NCI-H774 (cell line): ENCODE results near the gene TAS1R1.

ENCODE experiments used
- DNase-seq: peaks from one replicate; lab custom pipeline; 2025; lab: John Stamatoyannopoulos, UW

Gene TAS1R1

DNA sequence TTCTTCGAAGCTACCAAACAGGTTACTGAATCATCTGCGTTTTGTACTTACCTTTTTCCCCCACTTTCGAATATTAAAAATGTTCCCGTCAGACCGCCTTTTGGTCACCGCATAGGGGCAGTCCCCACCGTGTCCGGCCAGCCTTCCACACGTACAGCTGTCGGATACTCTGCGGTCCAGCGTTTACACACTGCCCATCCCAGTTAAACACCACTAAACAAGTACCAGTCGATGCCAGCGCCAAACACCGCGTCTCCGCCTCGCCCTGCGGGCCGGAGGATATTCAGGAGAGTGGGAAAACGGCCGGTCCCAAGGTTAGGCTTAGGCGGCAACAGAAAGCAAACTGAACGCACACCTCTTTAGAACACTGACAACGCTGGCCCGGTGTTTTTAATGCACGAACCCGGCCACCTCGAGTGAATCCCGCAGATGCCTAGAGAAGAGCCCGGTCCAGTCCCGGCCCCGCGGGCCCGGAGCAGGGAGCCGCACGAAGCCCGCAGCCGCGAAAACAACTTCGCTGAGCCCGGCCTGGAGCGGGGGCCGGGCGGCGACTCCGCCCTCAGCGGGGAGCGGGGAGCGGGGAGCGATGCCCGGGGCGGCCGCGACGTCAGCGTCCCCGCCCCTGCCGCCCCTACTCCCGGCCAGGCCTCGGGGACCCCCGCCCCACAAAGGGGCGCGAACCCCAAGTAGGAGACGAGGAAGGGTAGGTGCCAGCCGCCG, 57.7 kb downstream of the TAS1R1 start:
- peak; percentile 53 for DNase-seq

DNA sequence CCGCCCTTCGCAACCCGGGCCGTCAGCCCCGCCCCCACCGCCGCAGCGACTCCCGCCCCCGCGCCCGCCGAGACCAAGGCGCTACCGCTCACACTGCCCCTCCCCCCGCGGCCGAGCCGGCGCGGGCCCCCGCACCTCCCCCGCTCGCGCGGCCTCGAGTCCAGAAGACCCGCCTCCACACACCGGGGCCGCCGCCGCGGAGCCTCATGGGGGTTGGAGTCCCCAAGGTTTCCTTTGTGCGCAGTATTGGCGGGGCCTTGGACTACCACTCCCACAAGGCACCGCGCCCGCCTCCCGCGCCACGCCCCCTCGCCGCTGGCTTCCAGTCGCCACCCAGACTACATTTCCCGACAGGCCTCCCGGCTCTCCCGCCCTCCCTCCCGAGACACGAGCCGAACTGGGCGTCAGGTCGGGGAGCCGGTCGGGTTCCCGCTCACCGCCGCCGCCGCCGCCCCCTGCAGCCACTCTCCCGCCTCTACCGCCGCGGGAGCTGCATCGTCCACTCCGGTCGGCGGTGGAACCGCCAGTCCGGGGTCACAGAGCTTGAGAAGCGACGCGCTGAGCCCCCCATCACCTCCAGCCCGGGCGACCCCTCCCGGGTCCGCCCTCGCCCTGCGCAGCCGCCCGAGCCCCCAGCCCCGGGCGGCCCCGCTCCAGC, 58.4 kb downstream of the TAS1R1 start, which contains the start of gene PHF13:
PHF13 (plus strand) TSS at position 371 of the 658 bp plus-strand sequence. CDS start 336 bp downstream, outside the sequence.
- peak; percentile 90 for DNase-seq

DNA sequence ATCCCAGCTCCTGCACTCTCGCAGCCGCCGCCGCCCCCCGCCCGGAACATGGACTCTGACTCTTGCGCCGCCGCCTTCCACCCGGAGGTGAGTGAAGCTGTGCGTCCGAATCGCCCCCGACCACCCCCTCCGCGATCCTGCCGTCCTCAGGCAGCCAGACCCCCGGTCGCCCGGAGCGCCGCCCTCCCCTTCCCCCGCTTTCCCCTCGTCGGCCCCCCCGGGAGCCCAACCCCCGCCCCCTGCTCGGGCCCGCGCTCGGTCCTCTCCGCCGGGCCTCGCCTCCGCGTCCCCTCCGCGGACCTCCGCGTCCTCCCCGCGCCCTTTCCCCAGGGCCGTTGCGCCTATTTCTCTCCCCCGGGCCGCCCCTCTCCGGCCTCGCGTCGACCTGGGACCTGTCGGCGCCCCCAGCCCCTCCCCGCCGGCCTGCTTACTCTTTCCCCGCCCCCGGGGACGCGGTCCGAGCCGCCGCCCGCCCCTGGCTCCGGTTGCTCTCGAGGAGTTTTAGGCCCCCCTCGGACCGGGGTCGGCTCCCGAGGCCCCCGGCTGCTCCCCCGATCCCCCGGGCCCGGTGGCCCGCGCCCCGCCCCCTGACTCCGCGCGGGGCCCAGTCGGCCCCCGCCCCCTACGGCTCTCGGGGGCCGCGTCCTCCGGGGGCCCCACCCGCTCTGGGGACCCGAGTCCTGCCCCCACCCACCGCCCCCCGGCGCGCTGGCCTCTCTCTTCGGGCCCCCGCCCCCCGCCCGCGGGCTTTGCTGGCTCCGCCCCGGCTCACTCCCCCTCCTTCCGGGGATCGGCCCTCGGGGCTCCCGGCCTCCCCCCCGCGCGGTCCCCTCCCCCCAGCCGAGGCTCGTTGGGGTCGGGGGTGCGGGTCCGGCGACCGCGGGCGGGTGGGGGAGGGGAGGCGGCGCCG, 59.2 kb downstream of the TAS1R1 start:
- DNase-seq: no peak

DNA sequence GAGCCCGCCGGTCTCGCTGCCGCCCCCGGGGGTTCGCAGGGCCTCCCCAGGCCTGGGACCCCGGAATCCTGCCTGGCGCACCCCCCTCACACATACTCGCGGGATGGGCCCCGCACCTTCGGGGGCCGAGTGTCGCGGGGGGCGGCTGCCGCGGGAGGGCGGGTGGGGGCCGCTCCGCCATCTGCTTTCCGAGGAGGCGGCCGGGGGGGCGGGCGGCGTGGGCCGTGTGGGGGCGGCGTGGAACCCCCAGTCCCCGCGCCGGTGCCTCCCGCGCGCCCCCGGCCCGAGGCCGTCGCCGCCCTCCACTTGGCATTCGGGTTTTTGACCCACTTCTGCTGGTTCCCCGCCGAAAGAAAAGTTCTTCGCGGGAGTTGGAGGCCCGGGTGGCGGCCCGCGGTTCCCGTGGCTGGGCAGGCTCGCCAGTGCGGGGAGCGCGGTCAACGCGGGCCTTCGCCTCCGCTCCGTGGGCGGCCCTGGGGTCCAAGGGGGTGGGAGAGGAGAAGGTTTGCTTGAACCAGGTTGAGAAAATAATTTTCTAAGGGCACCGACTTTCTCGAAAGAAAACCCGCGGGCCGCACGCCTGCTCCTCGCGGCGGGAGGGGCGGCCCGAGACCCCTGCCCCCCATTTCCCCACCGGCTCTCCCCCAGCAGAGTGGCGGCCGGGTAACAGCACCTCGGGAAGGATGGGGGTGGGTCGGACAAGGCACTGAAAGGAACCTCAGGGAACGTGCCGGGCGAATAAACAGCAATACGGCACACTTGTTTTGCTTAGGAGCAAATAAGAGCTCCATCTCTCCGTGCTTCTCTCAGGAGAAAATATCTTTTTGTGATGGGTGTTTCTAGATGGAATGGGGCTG, 60.0 kb downstream of the TAS1R1 start:
- no peak for DNase-seq

DNA sequence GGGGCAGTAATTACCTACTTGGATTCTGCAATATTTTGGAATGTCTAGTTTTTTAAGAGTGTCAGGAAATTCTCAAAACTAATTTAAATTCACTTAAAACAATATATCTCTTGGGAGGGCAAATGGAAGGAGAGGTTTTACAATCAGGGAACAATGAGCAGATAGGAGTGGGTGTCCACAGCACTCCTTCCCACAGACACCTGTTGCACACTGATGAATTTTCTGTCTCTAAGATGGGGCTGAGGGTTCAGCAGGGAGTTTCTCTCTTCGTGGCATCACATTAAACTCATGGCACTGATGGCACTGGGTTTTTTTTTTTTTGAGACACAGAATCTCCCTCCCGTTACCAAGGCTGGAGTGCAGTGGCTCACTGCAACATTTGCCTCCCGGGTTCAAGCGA, 63.9 kb downstream of the TAS1R1 start:
- DNase-seq: no peak

DNA sequence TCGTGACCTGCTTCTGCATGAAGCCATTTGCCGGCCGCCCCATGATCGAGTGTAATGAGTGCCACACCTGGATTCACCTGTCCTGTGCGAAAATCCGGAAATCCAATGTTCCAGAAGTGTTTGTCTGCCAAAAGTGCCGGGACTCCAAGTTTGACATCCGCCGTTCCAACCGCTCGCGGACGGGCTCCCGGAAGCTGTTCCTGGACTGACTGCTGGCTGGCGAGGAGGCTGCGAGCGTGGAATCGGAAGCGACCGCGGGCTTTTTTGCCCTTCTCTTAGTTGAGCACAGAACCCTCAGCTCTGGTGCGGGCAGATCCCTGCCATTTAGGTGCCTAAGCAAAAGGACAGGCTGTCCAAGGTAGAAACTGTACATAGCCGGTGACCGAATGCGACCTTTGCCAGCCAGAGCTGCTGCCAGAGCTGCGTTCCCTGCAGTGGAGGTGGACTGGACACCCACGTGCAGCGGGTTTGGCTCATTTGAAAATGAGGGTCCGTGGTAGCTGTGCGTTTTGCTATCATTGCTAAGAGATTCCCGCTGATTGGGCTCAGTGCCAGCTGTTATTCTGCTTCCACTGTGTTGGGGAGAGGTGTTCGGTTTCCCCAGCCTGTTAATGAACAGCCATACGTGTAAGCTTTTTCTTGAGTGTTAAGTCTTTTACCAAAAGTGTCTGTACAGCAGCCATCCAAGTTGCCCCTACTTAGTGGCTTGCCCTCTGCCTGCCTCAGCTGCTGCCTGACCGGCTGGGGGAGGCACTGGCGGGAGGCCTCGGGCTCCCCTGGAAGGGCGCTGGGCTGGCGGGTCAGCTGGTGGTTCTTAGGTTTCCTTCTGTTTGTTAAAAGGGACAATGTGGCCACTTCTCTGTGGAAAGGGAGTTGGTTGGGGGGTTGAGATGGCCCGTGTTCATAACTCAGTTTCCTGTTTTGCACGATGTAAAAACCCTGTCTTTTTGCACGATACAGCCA, 66.6 kb downstream of the TAS1R1 start:
- no peak for DNase-seq

DNA sequence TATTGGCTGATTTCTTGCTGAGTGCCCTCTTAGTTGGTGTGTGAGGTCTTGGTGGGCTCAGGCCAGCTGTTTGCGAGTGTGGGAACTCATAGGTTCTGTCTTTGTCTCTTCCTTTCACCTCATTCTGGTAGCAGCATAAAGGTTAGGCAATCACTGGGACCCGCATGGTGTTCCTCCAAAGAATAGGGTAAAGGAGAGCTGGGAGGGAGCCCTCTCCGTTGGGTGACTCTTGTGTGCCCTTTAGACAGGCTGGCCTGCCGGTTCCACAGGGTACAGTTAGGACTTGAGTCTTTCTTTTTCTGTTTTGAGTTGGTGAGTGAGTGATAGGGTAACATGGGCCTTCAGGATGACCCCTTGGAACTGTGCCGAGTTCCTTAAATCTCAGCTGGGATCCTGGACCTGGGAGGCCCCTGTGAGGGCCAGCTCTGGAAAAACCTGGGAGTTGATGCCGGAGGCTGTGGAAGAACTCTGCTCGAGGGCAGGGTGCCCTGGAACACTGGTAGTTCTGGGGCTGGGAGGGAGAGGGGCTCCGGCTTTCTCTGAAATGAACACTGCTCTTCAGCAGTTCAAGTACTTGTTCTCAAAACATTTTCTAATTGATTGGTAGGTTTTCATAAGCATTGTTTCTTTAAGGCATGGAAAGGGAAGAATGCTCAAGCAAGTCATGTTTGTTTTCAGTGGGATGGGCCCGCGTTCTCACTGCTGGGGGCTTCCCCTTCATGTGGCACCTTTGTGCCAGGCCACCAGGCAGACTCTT, 67.5 kb downstream of the TAS1R1 start:
- DNase-seq: no peak

DNA sequence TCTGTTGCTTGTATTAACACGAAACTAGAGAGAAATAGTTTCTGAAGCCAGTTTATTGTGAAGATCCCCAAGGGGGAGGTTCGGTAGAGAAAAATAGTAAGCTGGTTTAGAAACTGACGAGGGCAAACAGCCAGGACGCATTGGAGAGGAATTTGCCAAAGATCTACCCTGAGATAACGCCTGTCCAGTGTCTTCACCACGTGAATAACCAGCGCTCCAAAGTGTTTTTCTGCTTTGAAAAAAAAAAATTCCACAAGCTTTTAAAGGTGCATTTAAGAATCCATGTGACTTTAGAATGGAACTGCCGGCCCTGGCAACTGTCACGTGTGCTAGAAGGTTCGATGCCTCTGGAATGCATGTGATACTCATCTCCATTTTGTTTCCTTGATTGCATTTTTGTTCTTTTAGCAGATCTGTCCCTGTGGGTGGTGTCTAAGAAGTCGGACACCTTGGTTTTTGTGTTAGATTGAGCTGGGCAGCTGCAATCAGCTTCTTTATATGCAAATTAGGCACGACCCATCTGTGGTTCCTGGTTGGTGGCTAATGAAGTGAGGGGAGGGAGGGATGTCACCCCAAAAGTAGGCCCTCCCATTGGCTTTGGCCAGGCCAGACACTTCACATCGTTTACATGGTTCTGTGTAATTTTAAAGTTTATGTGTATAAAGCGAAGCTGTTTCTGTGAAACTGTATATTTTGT, 68.3 kb downstream of the TAS1R1 start:
- DNase-seq: no peak

DNA sequence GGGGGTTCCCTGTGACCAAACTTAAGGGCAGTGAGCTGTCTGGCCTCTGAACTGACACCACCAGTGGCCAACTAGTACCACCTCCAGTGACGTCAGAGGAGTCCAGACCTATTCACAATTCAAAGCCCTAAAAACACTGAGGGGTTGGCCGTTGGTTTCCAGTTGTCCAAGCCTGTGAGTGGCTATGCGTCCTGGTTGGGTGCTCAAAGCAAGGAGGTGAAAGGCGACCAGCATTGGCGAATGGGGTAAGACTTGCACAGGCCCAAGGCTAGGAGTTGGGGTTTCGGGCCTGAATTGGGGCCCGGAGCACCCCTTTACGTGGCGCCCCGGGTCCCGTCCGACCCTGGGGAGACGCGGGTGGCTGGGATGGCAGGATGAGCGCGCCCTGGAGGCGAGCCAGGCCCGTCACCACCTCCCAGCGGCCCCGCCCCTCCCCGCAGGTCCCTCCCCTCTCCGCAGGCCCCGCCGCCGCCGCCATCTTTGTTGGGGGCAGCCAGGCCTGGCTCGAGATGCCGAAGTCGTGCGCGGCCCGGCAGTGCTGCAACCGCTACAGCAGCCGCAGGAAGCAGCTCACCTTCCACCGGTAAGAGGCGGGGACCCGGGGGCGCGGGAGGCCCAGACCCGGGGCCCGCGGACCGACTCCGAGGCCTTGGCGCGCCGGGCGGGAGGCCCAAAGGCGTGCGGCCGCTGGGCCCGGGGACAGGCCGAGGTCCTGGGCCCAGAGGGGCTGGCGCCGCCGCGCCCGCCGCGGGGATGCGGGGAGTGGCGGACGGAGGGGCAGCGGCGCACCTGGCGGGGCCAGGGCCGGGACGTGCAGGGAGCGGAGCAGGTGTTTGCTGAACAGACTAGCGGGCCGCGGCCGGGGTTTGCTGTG, 69.8 kb downstream of the TAS1R1 start, which contains the start of gene THAP3:
THAP3 (plus strand) TSS at position 159 of the 874 bp plus-strand sequence; CDS start at position 510, 351 bp downstream.
- DNase-seq: peak; percentile 52

DNA sequence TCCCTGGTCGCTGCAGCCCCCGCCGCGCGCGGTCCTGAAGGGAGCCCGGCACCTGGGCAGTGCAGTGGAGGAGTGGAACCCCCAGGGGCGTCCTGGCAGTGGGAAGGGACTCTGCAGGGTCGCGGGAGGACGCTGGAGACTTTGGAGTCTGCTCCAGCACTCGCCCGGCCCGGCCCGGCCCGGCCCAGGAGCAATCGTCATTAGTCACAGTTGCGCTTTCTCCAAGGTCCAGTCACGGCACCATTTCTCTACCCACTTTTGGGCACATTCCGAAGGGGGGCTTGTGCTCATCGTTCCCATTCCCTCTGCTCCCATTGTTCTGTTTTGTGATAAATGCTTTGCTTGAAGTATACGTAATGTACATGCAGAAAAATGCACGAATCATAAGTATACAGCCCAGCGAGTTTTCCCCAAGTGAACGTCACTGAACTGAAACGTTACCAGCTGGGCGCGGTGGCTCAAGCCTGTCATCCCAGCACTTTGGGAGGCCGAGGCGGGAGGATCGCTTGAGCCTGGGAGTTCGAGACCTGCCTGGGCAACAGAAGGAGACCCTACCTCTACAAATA, 70.6 kb downstream of the TAS1R1 start:
- DNase-seq: no peak

DNA sequence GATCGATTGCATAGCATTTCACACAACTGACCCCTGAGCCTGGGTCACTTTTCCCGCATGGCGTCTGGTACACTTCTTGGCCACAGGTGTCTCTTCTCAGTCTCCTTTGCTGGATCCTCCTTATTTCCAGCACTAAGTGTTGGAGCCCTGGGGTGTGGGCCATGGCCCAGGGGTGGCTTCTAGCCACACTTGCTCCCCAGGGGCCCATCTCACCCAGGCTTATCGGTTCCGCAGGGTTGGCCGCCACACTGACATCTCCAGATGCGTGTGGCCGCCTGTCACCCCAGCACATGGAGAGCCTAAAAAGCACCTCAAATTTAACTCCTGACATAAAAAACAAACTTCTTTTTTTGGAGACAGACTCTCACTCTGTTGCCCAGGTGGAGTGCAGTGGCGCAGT, 71.9 kb downstream of the TAS1R1 start:
- no peak for DNase-seq

DNA sequence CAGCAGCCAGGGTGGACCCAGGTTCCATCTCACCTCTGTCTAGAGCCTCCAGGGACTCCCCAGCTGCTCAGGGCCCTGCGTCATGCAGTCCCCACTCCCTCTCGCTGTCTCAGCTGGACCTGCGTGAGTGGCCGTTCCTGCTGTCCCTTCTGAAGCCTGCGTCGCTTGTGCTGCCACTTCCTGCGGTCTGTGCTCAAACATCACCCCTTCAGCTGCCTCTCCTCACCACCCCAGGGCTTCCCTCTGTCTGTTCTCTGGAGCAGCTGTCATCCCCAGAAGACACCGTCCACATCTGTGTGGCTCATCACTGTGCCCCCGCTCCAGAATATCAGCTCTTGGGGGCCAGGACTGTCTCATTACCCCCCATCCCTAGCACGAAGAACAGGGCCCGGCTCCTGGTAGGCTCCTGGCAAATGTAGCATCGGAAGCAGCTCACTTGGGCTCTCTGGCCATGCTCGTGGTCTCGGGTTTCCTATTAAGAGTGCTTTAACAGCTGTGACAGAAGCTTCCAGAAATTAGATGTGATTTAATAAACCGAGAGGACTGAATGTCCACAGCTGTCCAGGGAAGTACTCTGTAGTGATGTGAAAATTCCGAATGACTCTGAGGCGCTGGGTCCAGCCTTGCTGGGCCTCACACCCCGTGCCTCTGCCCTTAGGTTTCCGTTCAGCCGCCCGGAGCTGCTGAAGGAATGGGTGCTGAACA, 72.9 kb downstream of the TAS1R1 start:
- DNase-seq: no peak

DNA sequence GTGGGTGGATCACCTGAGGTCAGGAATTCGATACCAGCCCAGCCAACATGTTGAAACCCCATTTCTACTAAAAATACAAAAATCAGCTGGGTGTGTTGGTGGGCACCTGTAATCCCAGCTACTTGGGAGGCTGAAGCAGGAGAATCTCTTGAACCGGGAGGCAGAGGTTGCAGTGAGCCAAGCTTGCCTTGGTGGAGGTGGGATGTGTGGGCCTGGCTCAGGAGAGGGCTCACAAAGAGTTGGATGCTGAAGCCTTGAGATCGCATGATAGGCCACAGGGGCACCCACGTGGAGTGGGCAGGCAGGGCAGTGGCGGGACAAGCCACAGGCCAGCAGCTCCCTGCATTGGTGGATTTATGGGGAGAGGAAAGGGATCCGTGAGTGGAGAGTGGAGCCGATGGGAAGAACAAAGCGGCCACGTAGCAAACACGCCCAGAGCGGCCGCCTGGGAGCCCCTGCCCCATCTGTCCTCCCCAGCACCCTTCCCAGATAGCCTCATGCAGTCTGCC, 73.9 kb downstream of the TAS1R1 start:
- DNase-seq: no peak
